ENCODE data around the gene CDY2A.
"Not testable (repeated sequence)": the region's sequence is repeated elsewhere in the genome, so short reads cannot be mapped to it uniquely, and the experiment has no call there.

CDY2A gene

GRCh38 chrY:18025487-18025886 lies at the start of gene CDY2A:
Gene CDY2A (plus strand): TSS chrY:18025787. CDS start chrY:18026115, 328 bp downstream.
- DNase-seq = not testable (repeated sequence)

DNA sequence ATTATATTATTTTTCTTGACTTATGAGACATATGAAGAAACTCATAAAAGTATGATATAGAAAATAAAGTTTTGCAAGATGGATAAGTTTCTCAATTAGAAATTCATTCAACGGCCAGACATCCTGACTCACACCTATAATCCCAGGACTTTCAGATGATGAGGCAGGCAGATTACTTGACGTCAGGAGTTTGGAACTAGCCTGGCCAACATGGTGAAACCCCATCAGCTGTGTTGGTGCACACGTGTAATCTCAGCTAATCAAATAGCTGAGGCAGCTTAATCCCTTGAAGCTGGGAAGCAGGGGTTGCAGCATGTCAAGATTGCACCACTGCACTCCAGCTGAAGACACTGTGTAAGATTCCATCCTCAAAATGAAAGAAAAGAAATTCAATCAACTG lies 28.0 kb upstream of the CDY2A start:
- DNase-seq = not testable (repeated sequence)

DNA sequence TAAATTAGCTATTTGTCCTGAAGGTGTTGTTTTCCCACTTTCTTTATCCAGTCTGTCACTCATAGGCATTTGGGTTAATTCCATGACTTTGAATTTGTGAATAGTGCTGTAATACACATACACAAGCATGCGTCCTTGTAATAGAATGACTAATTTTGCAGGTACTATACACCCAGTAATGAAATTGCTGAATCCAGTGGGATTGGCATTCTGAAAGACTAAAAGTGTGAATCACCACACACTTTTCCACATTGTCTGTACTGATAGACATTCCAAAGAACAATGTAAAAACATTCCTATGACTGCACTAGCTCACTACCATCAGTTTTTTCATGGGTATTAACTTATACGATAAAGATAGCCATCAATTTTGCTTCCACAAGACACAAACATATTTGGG lies 27.3 kb upstream of the CDY2A start:
- not testable (repeated sequence) for DNase-seq

DNA sequence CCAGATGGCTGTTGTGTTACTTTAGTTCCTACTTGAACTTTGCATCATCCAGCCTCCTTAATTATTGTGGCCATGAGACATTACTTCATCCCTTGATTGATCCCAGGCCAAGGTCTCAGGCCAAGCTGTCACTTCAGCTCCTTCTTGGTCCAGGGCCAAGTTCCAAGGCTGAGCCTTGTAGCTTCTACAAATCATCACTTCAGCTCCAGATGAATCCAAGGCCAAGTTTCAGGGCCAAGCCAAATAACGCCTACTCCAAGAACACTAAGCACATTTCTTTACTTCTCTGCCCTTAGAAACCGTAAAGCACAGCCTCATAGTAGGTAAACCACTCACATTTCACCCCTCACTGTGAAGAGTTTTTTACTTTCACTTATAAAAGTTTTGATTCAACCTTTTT lies 1.7 kb upstream of the CDY2A start:
- DNase-seq = not testable (repeated sequence)

- not testable (repeated sequence) for DNase-seq
Measured at GRCh38 chrY:18028845-18029244, 3.3 kb downstream of the CDY2A start.

- DNase-seq = not testable (repeated sequence)
Measured at GRCh38 chrY:18030178-18030577, 4.6 kb downstream of the CDY2A start.

DNA sequence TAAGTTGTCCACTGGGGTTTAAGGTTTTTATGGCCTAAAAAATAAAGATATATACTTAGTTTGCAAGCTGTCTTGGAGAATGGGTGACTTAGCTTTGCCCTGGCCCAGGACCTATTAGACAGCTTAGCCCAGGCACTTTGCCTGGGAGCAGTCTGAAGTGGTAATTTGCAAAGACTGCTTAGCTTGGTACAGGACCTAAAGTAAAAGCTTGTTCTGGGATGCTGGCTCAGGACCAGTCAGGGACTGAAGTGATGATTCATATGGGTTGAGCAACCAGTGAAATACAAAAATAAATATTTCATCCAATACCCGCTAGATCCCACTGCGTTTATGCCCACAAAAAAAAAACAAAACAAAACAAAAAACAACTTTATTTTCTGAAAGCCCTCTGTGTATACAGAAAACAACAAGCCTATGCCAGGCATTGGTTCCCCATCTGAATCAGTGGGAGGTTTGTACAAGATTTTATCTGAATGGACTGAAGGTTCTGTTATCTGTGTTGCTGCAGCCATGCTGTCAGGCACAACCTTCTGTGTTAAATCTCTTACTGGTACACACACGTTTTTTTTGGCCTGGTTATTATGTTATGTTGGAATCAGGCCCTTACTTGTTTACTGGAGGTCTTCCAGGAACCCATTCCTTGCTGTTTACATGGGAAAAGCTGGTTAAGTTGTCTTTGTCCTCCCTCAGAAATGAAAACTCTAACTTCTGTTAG lies 8.7 kb downstream of the CDY2A start:
- not testable (repeated sequence) for DNase-seq

DNA sequence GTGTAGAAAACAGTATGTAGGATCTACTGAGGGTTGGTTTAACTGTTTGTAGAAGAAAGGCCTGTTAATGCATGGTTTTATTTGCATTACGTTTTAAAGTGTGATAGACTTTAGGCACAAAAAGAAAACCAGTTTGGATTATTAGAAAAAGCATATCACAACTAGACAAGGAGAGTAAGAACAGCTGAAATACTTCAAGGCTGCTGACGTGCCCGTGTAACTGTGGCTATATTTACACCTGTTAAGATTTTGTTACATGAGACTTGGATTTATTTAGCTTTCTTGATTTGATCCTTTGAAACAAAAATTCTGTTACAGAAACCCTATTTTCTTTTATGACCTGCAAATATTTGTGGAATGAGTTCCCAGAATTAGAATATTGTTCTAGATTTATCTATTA lies 9.3 kb downstream of the CDY2A start:
- DNase-seq = not testable (repeated sequence)

GRCh38 chrY:18044990-18045389 lies 19.4 kb downstream of the CDY2A start:
- DNase-seq = not testable (repeated sequence)

DNA sequence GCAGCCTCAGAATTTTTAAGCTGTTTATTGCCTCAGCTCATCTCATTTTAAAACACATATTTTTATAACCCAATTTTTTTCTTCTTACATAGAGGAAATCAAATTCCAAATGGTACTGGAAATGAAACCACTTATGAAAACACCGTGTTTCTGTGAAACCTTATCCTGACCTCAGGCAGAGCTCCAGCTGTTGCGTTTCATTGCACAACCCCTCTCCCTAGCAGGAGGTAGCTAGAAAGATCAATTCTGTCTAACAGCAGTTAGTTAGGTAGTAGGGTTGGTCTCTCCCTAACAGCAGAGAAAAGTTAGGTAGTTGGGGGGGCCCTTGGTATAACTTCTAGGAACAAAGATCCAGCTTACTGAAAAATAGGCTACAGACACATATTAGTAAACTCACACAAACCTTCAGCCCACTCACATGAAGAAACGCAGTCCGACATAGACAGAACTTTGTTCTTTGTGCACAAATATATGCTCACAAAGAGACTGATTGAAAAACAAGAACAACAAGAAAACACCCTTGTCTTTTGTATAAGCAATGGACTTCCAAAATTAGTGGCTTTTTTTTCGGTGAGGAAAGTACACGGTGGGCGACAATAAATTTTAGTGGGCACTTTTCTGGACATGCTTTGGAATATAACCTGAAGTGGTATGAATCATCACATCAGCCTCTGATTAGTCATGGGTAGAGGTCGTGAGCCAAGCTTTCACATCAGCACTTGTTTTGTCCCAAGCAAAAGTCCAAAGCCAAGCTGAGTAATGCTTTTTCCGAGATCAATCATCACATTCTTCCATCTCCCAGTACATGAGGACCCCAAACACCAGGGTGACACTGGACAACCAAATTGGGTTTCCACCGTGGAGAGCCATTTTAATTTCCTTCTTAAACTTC lies 22.8 kb downstream of the CDY2A start:
- not testable (repeated sequence) for DNase-seq

DNA sequence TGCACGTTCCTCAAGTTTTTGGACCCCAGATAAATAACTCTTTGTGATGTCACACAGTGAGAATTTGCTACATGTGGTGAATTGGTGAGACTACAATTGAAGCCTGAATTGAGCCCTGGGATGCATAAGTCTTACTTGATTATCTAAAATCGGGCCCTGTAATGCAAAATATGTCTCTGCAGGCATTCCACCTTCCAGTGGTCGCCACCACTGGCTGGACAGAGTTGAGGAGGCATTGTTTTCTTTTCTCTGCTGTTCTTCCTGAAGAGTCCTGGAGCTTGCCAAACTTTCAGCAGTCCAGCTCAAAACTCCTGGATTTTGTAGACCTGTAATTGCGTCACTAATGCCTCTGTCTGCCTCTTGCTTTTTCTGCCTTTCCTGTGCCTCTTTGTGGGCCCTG lies 23.5 kb downstream of the CDY2A start:
- not testable (repeated sequence) for DNase-seq

DNA sequence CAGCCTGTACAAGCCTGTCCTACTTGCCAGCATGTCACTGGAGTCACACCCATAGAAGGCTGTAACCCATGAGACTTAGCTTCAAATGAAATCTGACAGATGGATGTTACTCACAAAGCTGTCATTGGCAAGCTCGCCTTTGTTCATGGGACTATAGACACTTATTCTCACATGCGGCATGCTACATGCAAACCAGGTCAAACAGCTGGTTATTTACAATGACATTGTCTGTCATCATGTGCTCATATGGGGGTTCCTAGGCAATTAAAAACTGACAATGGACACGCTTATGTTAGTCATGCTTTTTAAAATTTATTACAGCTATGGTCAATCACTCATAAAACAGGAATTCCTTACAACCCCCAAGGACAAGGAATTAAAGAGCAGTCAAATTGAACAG lies 30.9 kb downstream of the CDY2A start:
- not testable (repeated sequence) for DNase-seq

GRCh38 chrY:18073464-18073863 lies 47.9 kb downstream of the CDY2A start:
- DNase-seq = not testable (repeated sequence)

Measured in CD4-positive, alpha-beta T cell treated with Interleukin-1 beta for 1 hour (primary cell).